DOHH2 (cell line): ENCODE results near the gene MDN1.

Experiments used
- CTCF ChIP-seq: fragments of 200-600 bp; sonication (generic); IDR thresholded peaks from one replicate; pipeline ENCODE4 v1.5.1; 2014; ENCODE audit warnings: antibody characterized with exemption, mild to moderate bottlenecking, low read depth, low read length; ENCODE audit not compliant: poor library complexity, severe bottlenecking
- EZH2phosphoT487 ChIP-seq: fragments of 200-600 bp; sonication (generic); IDR thresholded peaks from 2 replicates; pipeline ENCODE4 v1.6.1; 2017; ENCODE audit warnings: borderline replicate concordance, mild to moderate bottlenecking, antibody characterized with exemption, low read length, moderate library complexity, mixed read lengths

GRCh38 chr6:89828988-89829471, 9.4 kb upstream of the MDN1 start:
- no peak for TF ChIP-seq CTCF
- no peak for TF ChIP-seq EZH2phosphoT487
